ENCODE measurements around the gene KLHL3.
A peak's percentile ranks its signal among the peaks of the same experiment; 100 is the strongest.

The KLHL3 gene

DNA sequence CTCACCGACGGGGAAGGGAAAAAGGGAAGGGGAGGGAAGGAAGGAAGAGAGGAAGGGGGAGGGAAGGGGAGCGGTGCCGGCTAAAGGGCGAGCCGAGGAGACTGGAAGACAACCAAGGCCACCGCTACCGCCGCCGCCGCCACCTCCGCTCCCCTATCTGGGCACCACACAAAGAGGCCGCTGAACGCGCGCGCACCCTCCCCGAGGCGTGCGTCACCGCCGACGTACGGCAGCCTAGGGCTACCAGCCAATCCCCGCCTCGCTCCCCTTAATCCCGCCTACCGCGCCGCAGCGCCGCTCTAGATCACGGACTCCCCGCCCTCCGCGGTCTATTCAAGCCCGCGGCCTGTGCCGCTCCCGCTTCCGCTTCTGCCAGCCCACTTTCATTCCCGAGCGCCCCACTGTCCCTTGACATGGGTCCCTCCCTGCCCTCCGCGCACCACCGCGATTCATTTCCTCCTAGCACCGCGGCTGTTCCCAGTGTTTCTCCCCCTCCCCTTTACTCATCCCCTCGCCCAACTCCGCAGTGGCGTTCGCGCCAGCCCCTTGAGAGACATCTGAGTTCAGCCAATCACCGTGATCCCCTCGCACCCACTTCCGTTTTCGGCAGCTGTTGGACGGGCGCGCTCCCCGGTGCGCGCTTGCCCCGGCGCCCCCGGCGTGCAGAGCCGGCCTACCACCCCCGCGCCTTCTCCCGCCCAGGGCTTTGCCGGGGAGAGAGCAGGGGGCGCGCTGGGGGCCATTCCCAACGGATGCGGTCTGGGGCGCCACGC is 18.5 kb upstream of the KLHL3 start, which contains the start of gene HNRNPA0 (continued):
- TF ChIP-seq, protein P1, sequence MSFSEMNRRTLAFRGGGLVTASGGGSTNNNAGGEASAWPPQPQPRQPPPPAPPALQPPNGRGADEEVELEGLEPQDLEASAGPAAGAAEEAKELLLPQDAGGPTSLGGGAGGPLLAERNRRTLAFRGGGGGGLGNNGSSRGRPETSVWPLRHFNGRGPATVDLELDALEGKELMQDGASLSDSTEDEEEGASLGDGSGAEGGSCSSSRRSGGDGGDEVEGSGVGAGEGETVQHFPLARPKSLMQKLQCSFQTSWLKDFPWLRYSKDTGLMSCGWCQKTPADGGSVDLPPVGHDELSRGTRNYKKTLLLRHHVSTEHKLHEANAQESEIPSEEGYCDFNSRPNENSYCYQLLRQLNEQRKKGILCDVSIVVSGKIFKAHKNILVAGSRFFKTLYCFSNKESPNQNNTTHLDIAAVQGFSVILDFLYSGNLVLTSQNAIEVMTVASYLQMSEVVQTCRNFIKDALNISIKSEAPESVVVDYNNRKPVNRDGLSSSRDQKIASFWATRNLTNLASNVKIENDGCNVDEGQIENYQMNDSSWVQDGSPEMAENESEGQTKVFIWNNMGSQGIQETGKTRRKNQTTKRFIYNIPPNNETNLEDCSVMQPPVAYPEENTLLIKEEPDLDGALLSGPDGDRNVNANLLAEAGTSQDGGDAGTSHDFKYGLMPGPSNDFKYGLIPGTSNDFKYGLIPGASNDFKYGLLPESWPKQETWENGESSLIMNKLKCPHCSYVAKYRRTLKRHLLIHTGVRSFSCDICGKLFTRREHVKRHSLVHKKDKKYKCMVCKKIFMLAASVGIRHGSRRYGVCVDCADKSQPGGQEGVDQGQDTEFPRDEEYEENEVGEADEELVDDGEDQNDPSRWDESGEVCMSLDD (tag by site-specific recombination; IDR thresholded peaks at IDR 0.05): peak; percentile 94
- TF ChIP-seq ZNF391 (tag by site-specific recombination; IDR thresholded peaks at IDR 0.05; ENCODE audit: borderline replicate concordance, low read depth) (peak; percentile 44; the same call in 1 of the 2 replicates), ZXDB (tag by site-specific recombination; IDR thresholded peaks at IDR 0.05) (peak; percentile 97), ZSCAN30 (tag by site-specific recombination; IDR thresholded peaks at IDR 0.05) (peak; percentile 89; the same call in 1 of the 2 replicates), ZNF747 (tag by site-specific recombination; IDR thresholded peaks at IDR 0.05) (no peak), SALL2 (tag by site-specific recombination; IDR thresholded peaks at IDR 0.05; ENCODE audit: borderline replicate concordance) (no peak), EGR2 (tag by site-specific recombination; IDR thresholded peaks at IDR 0.05; ENCODE audit: low read depth) (peak; percentile 88)

DNA sequence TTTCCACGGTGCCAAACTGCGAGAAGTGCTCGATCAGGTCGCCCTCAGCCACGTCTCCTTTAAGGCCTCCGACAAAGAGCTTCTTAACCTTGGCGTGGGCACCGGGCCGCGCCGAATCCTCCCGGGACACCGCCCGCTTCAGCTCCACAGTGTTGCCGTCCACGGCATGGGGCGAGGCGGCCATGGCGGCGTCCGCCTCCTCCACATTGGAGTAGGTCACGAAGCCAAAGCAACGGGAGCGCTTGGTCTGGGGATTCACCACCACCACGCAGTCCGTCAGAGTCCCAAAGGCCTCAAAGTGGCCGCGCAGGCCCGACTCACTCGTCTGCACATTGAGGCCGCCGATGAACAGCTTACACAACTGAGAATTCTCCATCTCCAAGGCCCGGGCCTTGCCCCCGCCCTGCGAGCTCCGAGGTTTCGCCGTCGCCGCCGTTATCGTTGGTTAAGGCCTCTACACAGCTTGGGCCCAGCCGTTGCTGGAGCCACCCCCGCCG is 17.9 kb upstream of the KLHL3 start:
- ChIA-PET POLR2A (interaction anchor here (0.7 to 2.0 kb wide), 12 partner anchors 10 to 357 kb away, joined by 3 to 10 read pairs (median 4); partner anchors contain the start of genes FAM13B, KLHL3 and PKD2L2), CTCF (interaction anchor here (0.6 to 1.4 kb wide), 6 partner anchors 18 to 397 kb away, joined by 3 to 5 read pairs (median 3); partner anchors contain the start of gene KLHL3)
- Histone ChIP-seq H3K4me3 (ENCODE audit: low read depth, low read length) (peak overlapping the region; percentile 72), H3K36me3 (ENCODE audit: control insufficient read depth in 2 of 2, insufficient read depth in 1 of 2, low read length in 2 of 2) (peaks cover 0 to 26% of the 10 kb centered on the region in 2 experiments; a peak in 1 of 3 replicates), H3K27ac (ENCODE audit: extremely low read depth, low read depth, low read length) (peak overlapping the region; percentile 99), H3K9me3 (ENCODE audit: control insufficient read depth, insufficient read depth, low read depth, low read length) (no peaks in the 10 kb centered on the region), H3K4me1 (ENCODE audit: control insufficient read depth, insufficient read depth, low read length) (no peaks in the 10 kb centered on the region)
- TF ChIP-seq, protein P2, sequence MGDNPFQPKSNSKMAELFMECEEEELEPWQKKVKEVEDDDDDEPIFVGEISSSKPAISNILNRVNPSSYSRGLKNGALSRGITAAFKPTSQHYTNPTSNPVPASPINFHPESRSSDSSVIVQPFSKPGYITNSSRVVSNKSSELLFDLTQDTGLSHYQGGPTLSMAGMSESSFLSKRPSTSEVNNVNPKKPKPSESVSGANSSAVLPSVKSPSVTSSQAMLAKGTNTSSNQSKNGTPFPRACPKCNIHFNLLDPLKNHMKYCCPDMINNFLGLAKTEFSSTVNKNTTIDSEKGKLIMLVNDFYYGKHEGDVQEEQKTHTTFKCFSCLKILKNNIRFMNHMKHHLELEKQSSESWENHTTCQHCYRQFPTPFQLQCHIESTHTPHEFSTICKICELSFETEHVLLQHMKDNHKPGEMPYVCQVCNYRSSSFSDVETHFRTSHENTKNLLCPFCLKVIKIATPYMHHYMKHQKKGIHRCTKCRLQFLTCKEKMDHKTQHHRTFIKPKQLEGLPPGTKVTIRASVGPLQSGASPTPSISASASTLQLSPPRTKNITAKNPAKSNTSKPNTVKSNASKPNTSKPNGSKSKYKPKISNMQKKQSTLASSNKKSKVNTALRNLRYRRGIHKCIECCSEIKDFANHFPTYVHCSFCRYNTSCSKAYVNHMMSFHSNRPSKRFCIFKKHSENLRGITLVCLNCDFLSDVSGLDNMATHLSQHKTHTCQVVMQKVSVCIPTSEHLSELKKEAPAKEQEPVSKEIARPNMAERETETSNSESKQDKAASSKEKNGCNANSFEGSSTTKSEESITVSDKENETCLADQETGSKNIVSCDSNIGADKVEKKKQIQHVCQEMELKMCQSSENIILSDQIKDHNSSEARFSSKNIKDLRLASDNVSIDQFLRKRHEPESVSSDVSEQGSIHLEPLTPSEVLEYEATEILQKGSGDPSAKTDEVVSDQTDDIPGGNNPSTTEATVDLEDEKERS (tag by site-specific recombination; IDR thresholded peaks at IDR 0.05): 0 out of 2 replicates have a peak, but pooled peaks have one; percentile 10
- TF ChIP-seq ZNF837 (tag by site-specific recombination; IDR thresholded peaks at IDR 0.05): no peak
- TF ChIP-seq ZNF777 (tag by site-specific recombination; IDR thresholded peaks at IDR 0.05; ENCODE audit: borderline replicate concordance): peak; percentile 44; the same call in 1 of the 2 replicates
- TF ChIP-seq, protein P3, sequence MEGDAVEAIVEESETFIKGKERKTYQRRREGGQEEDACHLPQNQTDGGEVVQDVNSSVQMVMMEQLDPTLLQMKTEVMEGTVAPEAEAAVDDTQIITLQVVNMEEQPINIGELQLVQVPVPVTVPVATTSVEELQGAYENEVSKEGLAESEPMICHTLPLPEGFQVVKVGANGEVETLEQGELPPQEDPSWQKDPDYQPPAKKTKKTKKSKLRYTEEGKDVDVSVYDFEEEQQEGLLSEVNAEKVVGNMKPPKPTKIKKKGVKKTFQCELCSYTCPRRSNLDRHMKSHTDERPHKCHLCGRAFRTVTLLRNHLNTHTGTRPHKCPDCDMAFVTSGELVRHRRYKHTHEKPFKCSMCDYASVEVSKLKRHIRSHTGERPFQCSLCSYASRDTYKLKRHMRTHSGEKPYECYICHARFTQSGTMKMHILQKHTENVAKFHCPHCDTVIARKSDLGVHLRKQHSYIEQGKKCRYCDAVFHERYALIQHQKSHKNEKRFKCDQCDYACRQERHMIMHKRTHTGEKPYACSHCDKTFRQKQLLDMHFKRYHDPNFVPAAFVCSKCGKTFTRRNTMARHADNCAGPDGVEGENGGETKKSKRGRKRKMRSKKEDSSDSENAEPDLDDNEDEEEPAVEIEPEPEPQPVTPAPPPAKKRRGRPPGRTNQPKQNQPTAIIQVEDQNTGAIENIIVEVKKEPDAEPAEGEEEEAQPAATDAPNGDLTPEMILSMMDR (tag by site-specific recombination; IDR thresholded peaks at IDR 0.05): peak; percentile 17; the same call in 1 of the 2 replicates
- 0 out of 2 replicates have a peak, but pooled peaks have one; percentile 34 for TF ChIP-seq TCF7L2 (IDR thresholded peaks at IDR 0.05; ENCODE audit: borderline replicate concordance, low read depth, low read length)
- 0 out of 2 replicates have a peak, but pooled peaks have one; percentile 2 for TF ChIP-seq ZNF426 (tag by site-specific recombination; IDR thresholded peaks at IDR 0.05)
- TF ChIP-seq ZSCAN23 (tag by site-specific recombination; IDR thresholded peaks at IDR 0.05): peak; percentile 21; the same call in 1 of the 2 replicates
- TF ChIP-seq ZNF610 (tag by site-specific recombination; IDR thresholded peaks at IDR 0.05; ENCODE audit: borderline replicate concordance): no peak
- peak; percentile 27; the same call in 1 of the 2 replicates for TF ChIP-seq YY1 (tag by site-specific recombination; IDR thresholded peaks at IDR 0.05)
- 0 out of 2 replicates have a peak, but pooled peaks have one; percentile 27 for TF ChIP-seq ZNF391 (tag by site-specific recombination; IDR thresholded peaks at IDR 0.05; ENCODE audit: borderline replicate concordance, low read depth)
- TF ChIP-seq, protein P4, sequence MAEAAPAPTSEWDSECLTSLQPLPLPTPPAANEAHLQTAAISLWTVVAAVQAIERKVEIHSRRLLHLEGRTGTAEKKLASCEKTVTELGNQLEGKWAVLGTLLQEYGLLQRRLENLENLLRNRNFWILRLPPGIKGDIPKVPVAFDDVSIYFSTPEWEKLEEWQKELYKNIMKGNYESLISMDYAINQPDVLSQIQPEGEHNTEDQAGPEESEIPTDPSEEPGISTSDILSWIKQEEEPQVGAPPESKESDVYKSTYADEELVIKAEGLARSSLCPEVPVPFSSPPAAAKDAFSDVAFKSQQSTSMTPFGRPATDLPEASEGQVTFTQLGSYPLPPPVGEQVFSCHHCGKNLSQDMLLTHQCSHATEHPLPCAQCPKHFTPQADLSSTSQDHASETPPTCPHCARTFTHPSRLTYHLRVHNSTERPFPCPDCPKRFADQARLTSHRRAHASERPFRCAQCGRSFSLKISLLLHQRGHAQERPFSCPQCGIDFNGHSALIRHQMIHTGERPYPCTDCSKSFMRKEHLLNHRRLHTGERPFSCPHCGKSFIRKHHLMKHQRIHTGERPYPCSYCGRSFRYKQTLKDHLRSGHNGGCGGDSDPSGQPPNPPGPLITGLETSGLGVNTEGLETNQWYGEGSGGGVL (tag by site-specific recombination; IDR thresholded peaks at IDR 0.05): no peak
- no peak for TF ChIP-seq ZNF785 (tag by site-specific recombination; IDR thresholded peaks at IDR 0.05)
- TF ChIP-seq HOXC10 (CRISPR knock-in tag; IDR thresholded peaks at IDR 0.05): peak; percentile 84; the same call in 1 of the 2 replicates
- 0 out of 2 replicates have a peak, but pooled peaks have one; percentile 15 for TF ChIP-seq ZNF423 (tag by site-specific recombination; IDR thresholded peaks at IDR 0.05)
- TF ChIP-seq, protein P5, sequence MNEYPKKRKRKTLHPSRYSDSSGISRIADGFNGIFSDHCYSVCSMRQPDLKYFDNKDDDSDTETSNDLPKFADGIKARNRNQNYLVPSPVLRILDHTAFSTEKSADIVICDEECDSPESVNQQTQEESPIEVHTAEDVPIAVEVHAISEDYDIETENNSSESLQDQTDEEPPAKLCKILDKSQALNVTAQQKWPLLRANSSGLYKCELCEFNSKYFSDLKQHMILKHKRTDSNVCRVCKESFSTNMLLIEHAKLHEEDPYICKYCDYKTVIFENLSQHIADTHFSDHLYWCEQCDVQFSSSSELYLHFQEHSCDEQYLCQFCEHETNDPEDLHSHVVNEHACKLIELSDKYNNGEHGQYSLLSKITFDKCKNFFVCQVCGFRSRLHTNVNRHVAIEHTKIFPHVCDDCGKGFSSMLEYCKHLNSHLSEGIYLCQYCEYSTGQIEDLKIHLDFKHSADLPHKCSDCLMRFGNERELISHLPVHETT (tag by site-specific recombination; IDR thresholded peaks at IDR 0.05): no peak
